Duodenal mucosa (tissue), 2 donors: Measurements from ENCODE around the gene ILF3.
A peak's percentile ranks its signal among the peaks of the same experiment; 100 is the strongest.

Source experiments
- H3K27ac ChIP-seq: one replicate; pipeline ENCODE4 v1.7.0; 2013; ENCODE audit warnings: low read depth, low read length
- H3K27me3 ChIP-seq, 2 donors: one replicate each; pipeline ENCODE4 v1.7.0; 2013; ENCODE audit warnings: low read length in 2 of 2, control low read depth in 1 of 2; ENCODE audit not compliant: insufficient read depth in 2 of 2, control insufficient read depth in 1 of 2
- H3K36me3 ChIP-seq, 2 donors: one replicate each; pipeline ENCODE4 v1.7.0; 2013; ENCODE audit warnings: low read length in 2 of 2, control low read depth in 1 of 2; ENCODE audit not compliant: insufficient read depth in 2 of 2, control insufficient read depth in 1 of 2
- H3K4me1 ChIP-seq, 2 donors: one replicate each; pipeline ENCODE4 v1.7.0; 2013; ENCODE audit warnings: low read length in 2 of 2, control low read depth in 1 of 2; ENCODE audit not compliant: insufficient read depth in 2 of 2, control insufficient read depth in 1 of 2
- H3K4me3 ChIP-seq, 2 donors: one replicate each; pipeline ENCODE4 v1.7.0; 2013; ENCODE audit warnings: low read length in 2 of 2, low read depth in 1 of 2
- H3K9ac ChIP-seq, 2 donors: one replicate each; pipeline ENCODE4 v1.7.0; 2013; ENCODE audit warnings: low read length in 2 of 2, low read depth in 1 of 2
- H3K9me3 ChIP-seq, 2 donors: one replicate each; pipeline ENCODE4 v1.7.0; 2013; ENCODE audit warnings: low read length in 2 of 2, control low read depth in 1 of 2; ENCODE audit not compliant: control insufficient read depth in 1 of 2

The ILF3 gene

GRCh38 chr19:10692673-10693264 is 38.6 kb downstream of the ILF3 start:
- no peak overlapping the region for H3K4me3 ChIP-seq
- no peaks in the 10 kb centered on the region for H3K27me3 ChIP-seq
- no peak overlapping the region for H3K27ac ChIP-seq
- no peak overlapping the region for H3K9ac ChIP-seq
- H3K9me3 ChIP-seq = no peaks in the 10 kb centered on the region
- peaks cover 4 to 11% of the 10 kb centered on the region in 2 donors for H3K4me1 ChIP-seq
- H3K36me3 ChIP-seq = peaks cover 33 to 49% of the 10 kb centered on the region in 2 donors

DNA sequence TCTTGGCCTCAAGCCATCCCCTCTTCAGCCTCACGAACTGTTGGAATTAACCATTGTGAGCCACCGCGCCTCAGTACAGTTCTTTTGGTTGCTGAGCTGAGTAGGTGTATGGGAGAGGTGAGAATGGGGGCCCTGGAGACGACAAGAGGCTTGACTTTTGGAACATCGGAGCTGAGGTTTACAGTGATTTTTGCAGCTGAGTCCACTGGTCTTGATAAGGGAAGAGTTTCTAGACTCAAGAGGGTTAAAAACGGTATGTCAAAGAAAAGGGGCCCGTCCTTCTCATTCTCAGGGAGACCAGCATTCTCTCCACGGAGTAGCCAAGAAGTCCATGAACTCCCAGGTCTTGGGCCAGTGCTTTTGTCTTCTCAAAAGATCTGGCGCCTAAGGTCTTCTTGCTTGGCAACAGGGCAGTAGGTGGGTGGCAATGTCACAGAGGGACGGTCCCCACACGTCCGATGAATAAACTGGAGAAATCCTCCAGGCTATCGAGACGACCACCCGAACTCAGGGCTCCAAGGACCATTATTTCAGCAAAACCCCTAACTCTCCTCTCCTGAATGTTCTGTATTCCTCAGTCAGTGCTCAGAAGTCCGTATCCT is 40.7 kb downstream of the ILF3 start:
- peaks cover 4 to 11% of the 10 kb centered on the region in 2 donors for H3K4me1 ChIP-seq
- H3K4me3 ChIP-seq = no peak overlapping the region
- peaks cover 16 to 30% of the 10 kb centered on the region in 2 donors for H3K36me3 ChIP-seq

DNA sequence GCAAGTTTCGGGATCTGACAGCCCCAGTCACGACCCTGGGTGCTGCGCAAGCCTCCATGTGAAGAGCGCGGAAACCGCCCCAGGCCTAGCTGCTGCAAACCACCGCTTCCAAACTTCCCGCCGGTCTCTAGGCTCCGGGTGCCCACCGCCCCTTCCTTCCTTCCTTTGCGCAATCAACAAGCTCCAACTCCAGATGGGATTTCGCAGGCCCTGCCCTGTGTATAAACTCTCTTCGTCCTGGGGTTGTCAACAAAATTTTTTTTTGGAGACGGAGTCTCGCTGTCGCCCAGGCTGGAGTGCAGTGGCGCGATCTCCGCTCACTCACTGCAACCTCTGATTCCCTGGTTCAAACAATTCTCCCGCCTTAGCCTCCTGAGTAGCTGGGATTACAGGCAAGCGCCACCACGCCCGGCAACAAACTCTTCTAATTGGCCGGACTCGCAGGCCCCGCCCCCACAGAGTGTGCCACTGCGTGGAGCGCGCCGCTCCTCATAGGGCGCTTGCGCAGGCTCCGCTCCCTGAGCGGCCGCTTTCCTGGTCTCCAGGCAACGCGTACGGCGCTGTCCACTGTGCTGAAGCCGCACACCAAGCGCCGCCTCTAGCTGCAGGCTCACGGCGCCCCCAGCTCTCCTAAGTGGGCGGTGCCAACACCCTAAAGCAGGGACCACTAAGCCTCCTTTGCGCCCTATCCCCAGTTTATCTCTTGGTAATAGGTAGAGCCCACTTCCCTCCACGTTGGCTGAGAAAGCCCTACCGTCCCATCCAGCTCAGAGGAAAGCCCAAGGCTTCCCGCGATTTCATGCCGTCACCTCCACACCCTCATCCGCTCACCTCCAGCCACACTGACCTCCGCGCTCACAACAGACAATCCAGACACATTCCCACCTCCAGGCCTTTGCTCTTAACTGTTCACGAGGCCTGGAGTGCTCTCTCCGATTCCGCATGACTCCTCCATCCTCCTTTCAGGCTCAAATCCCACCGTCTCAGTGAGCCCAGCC is 41.6 kb downstream of the ILF3 start:
- Histone ChIP-seq H3K9me3 (no peaks in the 10 kb centered on the region), H3K4me1 (peaks cover 4 to 11% of the 10 kb centered on the region in 2 donors), H3K36me3 (peaks cover 9 to 21% of the 10 kb centered on the region in 2 donors), H3K27me3 (no peaks in the 10 kb centered on the region), H3K27ac (no peak overlapping the region), H3K9ac (no peak overlapping the region), H3K4me3 (peak overlapping the region; percentile 51 to 62)

More for the DNA sequence above, 40.7 kb downstream of the ILF3 start:
- Histone ChIP-seq H3K9ac (no peak overlapping the region), H3K9me3 (no peaks in the 10 kb centered on the region), H3K27ac (no peak overlapping the region), H3K27me3 (no peaks in the 10 kb centered on the region)

GRCh38 chr19:10699650-10700335 is 45.6 kb downstream of the ILF3 start:
- Histone ChIP-seq H3K4me3 (no peak overlapping the region), H3K4me1 (peaks cover 8 to 22% of the 10 kb centered on the region in 2 donors), H3K27ac (no peak overlapping the region), H3K27me3 (no peaks in the 10 kb centered on the region), H3K9ac (no peak overlapping the region), H3K36me3 (no peaks in the 10 kb centered on the region), H3K9me3 (no peaks in the 10 kb centered on the region)

DNA sequence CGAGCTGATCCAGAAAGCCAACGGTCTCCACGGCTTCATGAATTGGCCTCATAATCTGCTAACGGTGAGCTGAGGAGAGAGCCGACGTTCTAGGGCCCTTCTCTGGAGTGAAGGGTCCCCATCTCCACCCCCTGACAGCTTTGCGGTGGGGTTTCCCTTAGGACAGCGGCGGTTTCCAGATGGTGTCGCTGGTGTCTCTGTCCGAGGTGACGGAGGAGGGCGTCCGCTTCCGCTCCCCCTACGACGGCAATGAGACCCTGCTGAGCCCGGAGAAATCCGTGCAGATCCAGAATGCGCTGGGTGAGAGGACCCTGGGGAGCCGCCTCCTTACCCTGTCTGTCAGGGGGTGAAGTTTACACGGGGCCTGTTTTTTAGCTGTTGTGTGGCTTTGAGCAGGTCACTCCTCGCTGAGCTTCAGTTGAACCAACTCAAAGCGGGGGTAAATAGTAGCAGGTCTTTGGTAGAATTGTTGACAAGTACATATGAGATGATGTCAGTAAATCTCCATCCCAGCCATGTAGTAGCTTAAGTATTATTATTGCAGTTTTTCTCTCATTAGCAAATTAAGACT is 47.9 kb downstream of the ILF3 start:
- H3K9ac ChIP-seq = peak overlapping the region; percentile 62 to 78
- H3K36me3 ChIP-seq = peaks cover 0 to 1% of the 10 kb centered on the region in 2 donors
- no peaks in the 10 kb centered on the region for H3K9me3 ChIP-seq
- H3K4me3 ChIP-seq = peak overlapping the region; percentile 96 to 98
- H3K4me1 ChIP-seq = peaks cover 4 to 11% of the 10 kb centered on the region in 2 donors
- no peaks in the 10 kb centered on the region for H3K27me3 ChIP-seq
- H3K27ac ChIP-seq = no peak overlapping the region

- H3K36me3 ChIP-seq = peaks cover 0 to 13% of the 10 kb centered on the region in 2 donors
- no peak overlapping the region for H3K9ac ChIP-seq
- no peaks in the 10 kb centered on the region for H3K9me3 ChIP-seq
- H3K4me1 ChIP-seq = peaks cover 7 to 8% of the 10 kb centered on the region in 2 donors
- H3K27ac ChIP-seq = no peak overlapping the region
- H3K27me3 ChIP-seq = no peaks in the 10 kb centered on the region
- H3K4me3 ChIP-seq = no peak overlapping the region
These were observed 52.8 kb downstream of the ILF3 start for GRCh38 chr19:10706990-10707389.

DNA sequence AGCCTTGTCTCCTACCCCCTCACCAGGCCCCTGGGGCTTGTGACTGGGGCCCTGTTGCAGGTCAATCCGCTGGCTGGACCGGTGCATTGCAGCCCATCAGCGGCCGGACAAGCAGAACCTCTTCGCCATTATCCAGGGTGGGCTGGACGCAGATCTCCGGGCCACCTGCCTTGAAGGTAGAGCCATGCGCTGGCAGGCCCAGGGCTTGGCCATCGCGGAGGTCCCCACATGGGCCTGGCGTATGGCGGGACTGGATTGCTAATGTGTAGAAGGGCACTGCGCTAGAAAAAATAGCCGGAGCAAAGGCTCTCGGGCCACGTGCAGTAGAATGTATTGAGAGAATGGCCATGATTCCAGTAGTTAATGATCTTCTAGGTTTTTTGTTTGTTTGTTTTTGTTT is 53.3 kb downstream of the ILF3 start:
- Histone ChIP-seq H3K9me3 (no peaks in the 10 kb centered on the region), H3K9ac (no peak overlapping the region), H3K27me3 (no peaks in the 10 kb centered on the region), H3K36me3 (peaks cover 0 to 13% of the 10 kb centered on the region in 2 donors), H3K27ac (no peak overlapping the region), H3K4me1 (peaks cover 6 to 9% of the 10 kb centered on the region in 2 donors), H3K4me3 (no peak overlapping the region)

GRCh38 chr19:10708291-10708690 is 54.1 kb downstream of the ILF3 start:
- peaks cover 6 to 13% of the 10 kb centered on the region in 2 donors for H3K4me1 ChIP-seq
- H3K9ac ChIP-seq = no peak overlapping the region
- no peak overlapping the region for H3K27ac ChIP-seq
- H3K9me3 ChIP-seq = no peaks in the 10 kb centered on the region
- H3K4me3 ChIP-seq = no peak overlapping the region
- H3K27me3 ChIP-seq = no peaks in the 10 kb centered on the region
- peaks cover 0 to 16% of the 10 kb centered on the region in 2 donors for H3K36me3 ChIP-seq

DNA sequence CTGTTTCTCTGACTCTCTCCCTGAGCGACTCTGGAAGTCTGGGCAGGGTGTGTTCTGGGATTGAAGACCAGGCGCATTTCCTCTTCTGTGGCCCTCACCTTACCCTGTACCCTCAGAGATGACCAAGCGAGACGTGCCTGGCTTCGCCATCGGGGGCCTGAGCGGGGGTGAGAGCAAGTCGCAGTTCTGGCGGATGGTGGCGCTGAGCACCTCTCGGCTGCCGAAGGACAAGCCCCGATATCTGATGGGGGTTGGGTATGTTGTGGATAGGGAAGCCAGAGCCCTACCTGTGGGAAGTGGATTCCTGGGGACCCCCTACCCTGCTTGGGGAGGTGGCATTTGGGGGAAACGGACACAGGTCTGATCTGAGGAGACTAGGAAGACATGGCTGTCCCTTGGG is 57.9 kb downstream of the ILF3 start:
- H3K27ac ChIP-seq = peak overlapping the region; percentile 92
- H3K27me3 ChIP-seq = no peaks in the 10 kb centered on the region
- peaks cover 6 to 21% of the 10 kb centered on the region in 2 donors for H3K4me1 ChIP-seq
- H3K36me3 ChIP-seq = peaks cover 0 to 15% of the 10 kb centered on the region in 2 donors
- H3K9ac ChIP-seq = peak overlapping the region; percentile 71 to 81
- no peaks in the 10 kb centered on the region for H3K9me3 ChIP-seq
- H3K4me3 ChIP-seq = peak overlapping the region; percentile 67
